Renal cortex interstitium (tissue), 11 donors: ENCODE measurements around the gene AMPD3. TPM values are rescaled to one million over a fixed set of nuclear protein-coding genes. Genes with fewer than 3 reads are reported as not detected.

Source experiments
- DNase-seq, 11 donors: peaks; one replicate each; pipeline ENCODE4 v3.0.0-alpha.2; 2013; ENCODE audit warnings: low read depth in 9 of 11, low spot score in 4 of 11; ENCODE audit errors: extremely low read depth in 1 of 11
- polyA plus RNA-seq, 3 donors: library from polyadenylated mRNA; unstranded; fragments of 120-200 nt; gene quantifications; one replicate each; pipeline ENCODE4 v1.2.1, GENCODE V29; 2013; ENCODE audit not compliant: insufficient read length in 3 of 3

AMPD3 gene
- polyA plus RNA-seq, 3 donors = 5.0 to 7.2 (median 5.7) TPM

GRCh38 chr11:10498022-10498400, 42.9 kb downstream of the AMPD3 start:
- DNase-seq = no peak

- no peak for DNase-seq
These were observed 43.6 kb downstream of the AMPD3 start for GRCh38 chr11:10498426-10499250.

- DNase-seq = no peak
These were observed 44.4 kb downstream of the AMPD3 start for GRCh38 chr11:10499452-10499851.

- no peak for DNase-seq
These were observed 45.0 kb downstream of the AMPD3 start for GRCh38 chr11:10499874-10500601.

GRCh38 chr11:10500757-10501684, 46.0 kb downstream of the AMPD3 start:
- DNase-seq = no peak

- no peak for DNase-seq
These were observed 47.1 kb downstream of the AMPD3 start for GRCh38 chr11:10502065-10502680.

- DNase-seq = no peak
These were observed 47.7 kb downstream of the AMPD3 start for GRCh38 chr11:10502770-10503169.

GRCh38 chr11:10503221-10503620, 48.2 kb downstream of the AMPD3 start:
- DNase-seq = no peak

GRCh38 chr11:10503777-10504480, 48.9 kb downstream of the AMPD3 start:
- DNase-seq = no peak

GRCh38 chr11:10504490-10504889, 49.4 kb downstream of the AMPD3 start:
- DNase-seq = no peak

- no peak for DNase-seq
These were observed 50.4 kb downstream of the AMPD3 start for GRCh38 chr11:10505278-10506007.

- DNase-seq = no peak
These were observed 50.9 kb downstream of the AMPD3 start for GRCh38 chr11:10506008-10506370.

GRCh38 chr11:10511181-10511621, 56.1 kb downstream of the AMPD3 start:
- DNase-seq = no peak

GRCh38 chr11:10514202-10514601, 59.1 kb downstream of the AMPD3 start:
- DNase-seq = no peak

GRCh38 chr11:10514709-10515108, 59.6 kb downstream of the AMPD3 start:
- no peak for DNase-seq

GRCh38 chr11:10515418-10515817, 60.4 kb downstream of the AMPD3 start:
- no peak for DNase-seq

- DNase-seq = no peak
These were observed 63.1 kb downstream of the AMPD3 start for GRCh38 chr11:10518123-10518522.

- no peak for DNase-seq
These were observed 63.8 kb downstream of the AMPD3 start for GRCh38 chr11:10518891-10519290.
